Brain pericyte (primary cell): ENCODE results near the gene ICAM3.

Experiments used
- DNase-seq: peaks from one replicate; pipeline ENCODE4 v3.0.0-alpha.2; 2012; ENCODE audit warnings: low read depth, low spot score

ICAM3 gene

GRCh38 chr19:10318807-10319682, 20.4 kb downstream of the ICAM3 start:
- DNase-seq = no peak

- no peak for DNase-seq
These were observed 21.5 kb downstream of the ICAM3 start for GRCh38 chr19:10317857-10318462.

GRCh38 chr19:10317045-10317856, 22.2 kb downstream of the ICAM3 start:
- no peak for DNase-seq

GRCh38 chr19:10316229-10317044, 23.0 kb downstream of the ICAM3 start:
- DNase-seq = no peak

GRCh38 chr19:10315335-10316214, 23.8 kb downstream of the ICAM3 start, which contains the start of gene FDX2:
TSS of gene FDX2 (minus strand) at chr19:10316015. CDS start at chr19:10315996, 19 bp downstream.
- DNase-seq = no peak

GRCh38 chr19:10309423-10309822, 30.0 kb downstream of the ICAM3 start, which contains the start of gene ZGLP1:
TSS of gene ZGLP1 (minus strand) at chr19:10309815.
- no peak for DNase-seq

- no peak for DNase-seq
These were observed 33.1 kb downstream of the ICAM3 start for GRCh38 chr19:10306327-10306726.

- DNase-seq = no peak
These were observed 34.2 kb downstream of the ICAM3 start for GRCh38 chr19:10305139-10305806.

GRCh38 chr19:10299545-10300458, 39.6 kb downstream of the ICAM3 start:
- no peak for DNase-seq

- DNase-seq = no peak
These were observed 43.4 kb downstream of the ICAM3 start for GRCh38 chr19:10295847-10296591.

GRCh38 chr19:10295305-10295846, 44.0 kb downstream of the ICAM3 start:
- DNase-seq = no peak

- DNase-seq = no peak
These were observed 45.1 kb downstream of the ICAM3 start for GRCh38 chr19:10294368-10294697.

- no peak for DNase-seq
These were observed 45.6 kb downstream of the ICAM3 start for GRCh38 chr19:10293637-10294367.

GRCh38 chr19:10292789-10293636, 46.4 kb downstream of the ICAM3 start:
- DNase-seq = no peak

GRCh38 chr19:10292206-10292788, 47.1 kb downstream of the ICAM3 start:
- DNase-seq = no peak
